ENCODE measurements around the gene USP54. TPM values are rescaled to one million over a fixed set of nuclear protein-coding genes. Genes with fewer than 3 reads are reported as not detected.

The USP54 gene
- total and polyA plus RNA-seq, 9 of the 15 experiments (the other 6 are each of a cell fraction or from before 2014, with no cell fraction given) = 3.8 to 40.1 (median 16.9) TPM

GRCh38 chr10:73456187-73456890 lies 134.8 kb downstream of the USP54 start (continued):
- no peak for TF ChIP-seq RREB1 (CRISPR knock-in tag; IDR thresholded peaks at IDR 0.05)
- TF ChIP-seq ZBTB1 (CRISPR knock-in tag; IDR thresholded peaks at IDR 0.05; ENCODE audit: borderline replicate concordance, low read depth) = no peak
- peak; percentile 87 for TF ChIP-seq ZEB2 (IDR thresholded peaks at IDR 0.05)
- TF ChIP-seq MECOM (CRISPR knock-in tag; IDR thresholded peaks at IDR 0.05) = peak; percentile 58; the same call in 1 of the 2 replicates
- peak; percentile 93 for TF ChIP-seq ZNF316 (IDR thresholded peaks at IDR 0.05)
- no peak for TF ChIP-seq CBX8 (IDR thresholded peaks at IDR 0.05; ENCODE audit: borderline replicate concordance, extremely low read depth, low read depth, low read length, poor library complexity, severe bottlenecking)

Data from K562 (cell line).